Measurements from ENCODE around the gene TSPAN9.

GRCh38 chr12:3170423-3171194, 93.4 kb downstream of the TSPAN9 start:
- TF ChIP-seq, protein P1, sequence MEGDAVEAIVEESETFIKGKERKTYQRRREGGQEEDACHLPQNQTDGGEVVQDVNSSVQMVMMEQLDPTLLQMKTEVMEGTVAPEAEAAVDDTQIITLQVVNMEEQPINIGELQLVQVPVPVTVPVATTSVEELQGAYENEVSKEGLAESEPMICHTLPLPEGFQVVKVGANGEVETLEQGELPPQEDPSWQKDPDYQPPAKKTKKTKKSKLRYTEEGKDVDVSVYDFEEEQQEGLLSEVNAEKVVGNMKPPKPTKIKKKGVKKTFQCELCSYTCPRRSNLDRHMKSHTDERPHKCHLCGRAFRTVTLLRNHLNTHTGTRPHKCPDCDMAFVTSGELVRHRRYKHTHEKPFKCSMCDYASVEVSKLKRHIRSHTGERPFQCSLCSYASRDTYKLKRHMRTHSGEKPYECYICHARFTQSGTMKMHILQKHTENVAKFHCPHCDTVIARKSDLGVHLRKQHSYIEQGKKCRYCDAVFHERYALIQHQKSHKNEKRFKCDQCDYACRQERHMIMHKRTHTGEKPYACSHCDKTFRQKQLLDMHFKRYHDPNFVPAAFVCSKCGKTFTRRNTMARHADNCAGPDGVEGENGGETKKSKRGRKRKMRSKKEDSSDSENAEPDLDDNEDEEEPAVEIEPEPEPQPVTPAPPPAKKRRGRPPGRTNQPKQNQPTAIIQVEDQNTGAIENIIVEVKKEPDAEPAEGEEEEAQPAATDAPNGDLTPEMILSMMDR (IDR thresholded peaks at IDR 0.05; ENCODE audit: low read length) = no peak
- TF ChIP-seq EZH2 (IDR thresholded peaks at IDR 0.05; ENCODE audit: borderline replicate concordance, low read length) = no peak

Measured in OCI-LY1 (cell line).